HG03135 (cell line): ENCODE results near the gene RANGAP1.
"Not testable (repeated sequence)": the region's sequence is repeated elsewhere in the genome, so short reads cannot be mapped to it uniquely, and the experiment has no call there.

Experiments
- ATAC-seq: cut with Tn5 transposase; IDR thresholded peaks from one replicate; pipeline ENCODE4 v1.9.1; 2021; ENCODE audit warnings: mild to moderate bottlenecking, moderate library complexity; ENCODE audit not compliant: unreplicated experiment

The RANGAP1 gene

GRCh38 chr22:41261541-41262249 lies 24.3 kb downstream of the RANGAP1 start:
- ATAC-seq: no peak

GRCh38 chr22:41260871-41261270 lies 25.1 kb downstream of the RANGAP1 start:
- ATAC-seq: no peak

DNA sequence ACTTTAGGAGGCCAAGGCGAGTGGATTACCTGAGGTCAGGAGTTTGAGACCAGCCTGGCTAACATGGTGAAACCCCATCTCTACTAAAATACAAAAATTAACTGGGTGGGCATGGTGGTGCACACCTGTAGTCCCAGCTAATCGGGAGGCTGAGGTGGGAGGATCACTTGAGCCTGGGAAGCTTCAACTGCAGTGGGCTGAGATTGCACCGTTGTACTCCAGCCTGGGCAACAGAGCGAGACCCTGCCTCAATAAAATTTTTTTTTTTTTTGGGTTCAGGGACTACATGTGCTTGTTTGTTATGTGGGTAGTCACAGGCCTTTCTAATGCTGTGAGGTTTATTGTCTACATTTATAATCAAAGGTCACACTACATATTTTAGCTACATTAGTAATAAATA lies 26.2 kb downstream of the RANGAP1 start:
- ATAC-seq: not testable (repeated sequence)

DNA sequence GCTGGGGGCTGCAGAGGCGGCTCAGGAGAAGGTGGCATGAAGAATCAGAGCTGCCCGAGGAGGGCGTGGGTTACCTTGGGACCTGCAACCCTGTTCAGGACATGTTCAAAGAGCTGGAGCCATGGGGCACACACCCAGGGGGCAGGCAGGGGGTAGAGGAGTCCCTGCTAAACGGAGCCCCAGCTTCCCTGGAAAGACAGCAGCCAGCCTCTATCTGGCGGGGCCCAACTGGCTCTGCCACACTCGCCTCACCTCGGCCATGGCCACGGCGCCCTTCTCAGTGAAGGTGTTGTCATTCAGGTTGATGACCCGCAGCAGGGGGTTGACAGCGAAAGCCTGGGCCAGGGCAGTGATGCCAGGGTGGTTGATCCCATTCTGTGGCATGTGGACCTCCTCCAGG lies 28.3 kb downstream of the RANGAP1 start:
- ATAC-seq: no peak

DNA sequence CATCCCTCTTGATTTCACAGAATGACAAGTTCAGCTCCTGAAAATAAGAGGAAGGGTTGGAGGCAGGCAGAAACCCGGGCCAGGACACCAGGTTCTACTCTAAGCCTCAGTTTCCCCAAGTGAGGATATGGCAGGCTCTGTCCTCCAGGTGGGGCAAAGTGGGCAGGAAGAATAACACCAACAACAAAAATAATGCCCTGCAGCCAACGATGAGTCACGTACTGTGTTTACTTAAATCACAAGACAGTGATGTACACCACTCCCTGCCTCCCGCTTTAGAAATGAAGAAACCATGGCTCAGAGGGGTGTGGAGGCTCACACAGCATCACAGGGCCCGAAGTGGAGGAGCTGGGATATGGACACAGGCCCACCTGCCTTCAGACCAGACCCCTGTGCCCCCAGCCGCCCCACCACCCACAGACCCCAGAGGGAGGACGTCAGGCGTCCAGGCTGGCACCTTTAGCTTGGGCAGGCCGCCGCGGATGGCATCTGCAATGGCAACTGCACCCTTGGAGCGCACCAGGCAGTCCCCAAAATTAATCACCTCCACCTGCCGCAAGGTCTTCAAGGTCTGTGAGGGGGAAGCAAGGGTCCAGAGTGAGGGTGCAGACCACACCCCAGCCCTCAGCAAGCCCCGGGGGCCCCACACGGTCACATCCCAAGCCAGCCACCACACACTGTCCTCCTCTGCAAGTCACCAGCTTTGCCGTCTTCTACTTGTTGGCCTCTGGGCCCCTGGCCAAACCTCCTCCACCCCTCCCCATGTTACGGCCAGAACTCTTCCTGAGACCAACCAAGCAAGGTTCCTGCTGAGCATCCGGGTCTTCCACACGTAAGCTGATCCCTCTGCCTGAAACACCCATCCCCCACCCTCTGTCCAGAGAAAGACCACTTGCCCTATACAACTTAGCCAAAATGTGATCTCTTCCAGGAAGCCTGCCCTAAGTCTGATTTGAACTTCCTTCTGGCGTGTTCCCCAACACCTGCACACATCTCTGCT lies 29.4 kb downstream of the RANGAP1 start:
- ATAC-seq: no peak

GRCh38 chr22:41254230-41254629 lies 31.8 kb downstream of the RANGAP1 start:
- ATAC-seq: no peak

DNA sequence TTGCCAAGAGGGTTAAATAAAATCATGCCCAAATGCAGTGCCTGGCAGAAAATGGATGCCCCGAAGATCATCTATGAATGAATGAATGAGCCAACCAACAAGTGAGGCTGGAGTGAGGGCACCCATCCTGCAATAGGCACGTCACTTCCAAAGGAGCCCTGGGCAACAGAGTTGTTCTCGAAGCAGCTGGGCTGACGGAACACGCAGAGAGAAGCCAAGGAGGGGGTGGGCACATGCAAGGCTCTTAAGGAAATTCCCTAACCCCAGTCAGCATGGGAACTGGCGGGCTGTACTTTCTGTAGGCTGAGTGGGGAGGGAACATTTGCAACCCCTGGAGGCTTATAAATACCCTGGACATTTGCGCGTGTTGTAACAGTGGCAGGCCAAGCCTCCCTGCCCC lies 33.6 kb downstream of the RANGAP1 start:
- ATAC-seq: no peak

GRCh38 chr22:41250127-41250526 lies 35.9 kb downstream of the RANGAP1 start:
- ATAC-seq: no peak

DNA sequence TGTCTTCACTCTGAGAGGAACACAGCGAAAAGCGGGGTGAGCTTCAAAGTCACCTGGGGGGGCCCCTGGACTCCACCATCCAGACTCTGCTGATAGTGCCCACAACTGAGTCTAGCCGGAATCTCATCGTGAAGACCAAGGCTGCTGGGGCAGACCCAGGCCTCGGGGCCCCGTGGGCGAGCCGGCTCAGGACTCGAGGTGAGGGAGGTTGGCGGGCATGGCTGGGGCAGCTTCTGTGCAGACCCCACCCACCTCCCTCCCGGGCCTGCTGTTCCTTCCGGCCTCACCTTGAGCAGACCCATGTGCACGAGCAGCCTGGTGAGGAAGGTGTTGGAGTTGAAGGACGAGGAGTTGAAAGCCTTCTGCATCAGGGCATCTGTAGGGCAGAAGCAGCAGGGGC lies 36.5 kb downstream of the RANGAP1 start:
- no peak for ATAC-seq

DNA sequence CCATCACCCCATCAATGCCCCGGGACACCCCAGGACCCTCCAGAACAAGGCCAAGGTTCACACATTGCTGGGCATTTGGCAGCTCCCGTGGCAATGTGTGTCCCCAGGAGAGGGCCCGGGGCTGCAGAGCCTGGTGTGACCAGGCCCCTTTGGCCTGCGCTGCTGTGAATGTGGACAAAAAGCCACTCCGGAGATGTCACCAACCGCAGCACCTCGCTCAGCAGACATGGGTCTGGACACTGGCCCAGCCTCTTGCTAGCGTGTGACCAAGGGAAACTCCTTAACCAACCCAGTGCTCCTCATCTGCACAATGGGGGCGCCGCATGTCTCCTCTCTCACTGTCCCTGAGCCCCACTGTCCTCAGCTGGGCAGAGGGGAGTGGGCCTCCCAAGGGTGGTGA lies 37.2 kb downstream of the RANGAP1 start:
- no peak for ATAC-seq

- no peak for ATAC-seq
Observed at GRCh38 chr22:41248314-41248713, 37.7 kb downstream of the RANGAP1 start.

GRCh38 chr22:41247703-41248102 lies 38.3 kb downstream of the RANGAP1 start:
- ATAC-seq: no peak

- no peak for ATAC-seq
Observed at GRCh38 chr22:41245917-41246499, 40.0 kb downstream of the RANGAP1 start.

- ATAC-seq: no peak
Observed at GRCh38 chr22:41243361-41243760, 42.6 kb downstream of the RANGAP1 start.

DNA sequence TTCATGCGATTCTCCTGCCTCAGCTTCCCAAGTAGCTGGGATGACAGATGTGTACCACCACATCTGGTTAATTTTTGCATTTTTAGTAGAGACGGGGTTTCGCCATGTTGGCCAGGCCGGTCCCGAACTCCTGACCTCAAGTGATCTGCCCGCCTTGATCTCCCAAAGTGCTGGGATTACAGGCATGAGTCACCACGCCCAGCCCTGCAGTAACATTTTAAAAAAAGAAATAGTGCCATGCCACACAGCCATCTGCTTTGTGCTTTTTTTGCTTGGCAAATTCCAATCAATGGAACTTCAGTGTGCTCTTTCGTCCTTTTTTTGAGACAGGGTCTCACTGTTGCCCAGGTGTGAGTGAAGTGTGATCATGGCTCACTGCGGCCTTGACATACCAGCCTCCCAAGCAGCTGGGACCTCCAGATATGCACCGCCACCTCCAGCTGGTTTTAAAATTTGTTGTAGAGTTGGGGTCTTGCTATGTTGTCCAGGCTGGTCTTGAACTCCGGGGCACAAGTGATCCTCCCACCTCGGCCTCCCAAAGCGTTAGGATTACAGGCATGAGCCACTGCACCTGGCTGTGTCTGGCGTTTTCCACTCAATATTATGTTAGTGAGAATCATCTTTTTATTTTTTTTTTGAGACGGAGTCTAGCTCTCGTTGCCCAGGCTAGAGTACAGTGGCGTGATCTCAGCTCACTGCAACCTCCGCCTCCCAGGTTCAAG lies 43.4 kb downstream of the RANGAP1 start:
- ATAC-seq: no peak

- ATAC-seq: no peak
Observed at GRCh38 chr22:41241133-41241676, 44.8 kb downstream of the RANGAP1 start.

GRCh38 chr22:41240377-41241132 lies 45.4 kb downstream of the RANGAP1 start, which contains the start of gene CHADL:
Gene CHADL (minus strand): TSS chr22:41240931. CDS start chr22:41240881, 50 bp downstream.
- ATAC-seq: no peak

DNA sequence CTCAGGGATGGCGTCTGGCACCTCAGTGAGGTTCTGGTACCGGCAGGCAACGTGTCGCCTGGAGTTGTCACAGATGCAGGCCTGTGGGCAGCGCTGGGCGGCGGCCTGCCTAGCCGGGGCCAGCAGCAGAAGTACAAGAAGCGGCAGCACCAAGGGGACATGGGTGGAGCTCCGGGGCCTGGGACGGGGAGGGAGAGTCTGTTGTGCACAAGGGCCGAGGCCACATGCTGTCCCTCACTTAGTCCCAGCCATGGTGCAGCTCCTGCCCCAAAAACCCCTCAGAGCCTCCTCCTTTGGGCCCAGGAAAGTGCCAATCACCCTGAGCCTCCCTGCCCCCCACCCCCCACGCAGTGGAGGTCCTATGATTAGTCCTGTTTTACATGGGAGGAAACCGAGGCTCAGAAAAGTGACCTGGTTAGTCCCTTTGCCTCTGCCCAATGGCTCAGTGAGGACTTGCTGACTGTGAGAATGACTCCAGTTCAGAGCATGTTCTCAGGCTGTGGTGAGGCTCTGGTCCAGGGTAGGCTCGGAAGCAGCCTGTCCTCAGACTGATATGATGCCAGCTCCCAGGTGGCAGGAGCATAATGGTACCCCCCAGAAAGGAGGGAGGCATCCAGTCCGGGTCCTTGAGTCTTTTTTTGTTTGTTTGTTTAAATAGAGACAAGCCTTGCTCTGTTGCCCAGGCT lies 46.4 kb downstream of the RANGAP1 start:
- ATAC-seq: no peak
